ENCODE measurements around the gene CACNA1D. TPM values are rescaled to one million over a fixed set of nuclear protein-coding genes. Genes with fewer than 3 reads are reported as not detected.

CACNA1D gene
- total and polyA plus RNA-seq, 5 donors from 2014 or later, result 0.03 to 0.44 TPM; not detected in 3

- Histone ChIP-seq H3K36me3 (ENCODE audit: control insufficient read depth, insufficient read depth, low read length) (no peaks in the 10 kb centered on the region), H3K9me3 (ENCODE audit: control insufficient read depth in 2 of 2, low read length in 2 of 2) (no peaks in the 10 kb centered on the region), H3K4me3 (ENCODE audit: low read depth, low read length) (no peak overlapping the region), H3K27ac (ENCODE audit: insufficient read depth, low read length, poor library complexity, severe bottlenecking) (no peak overlapping the region), H3K4me1 (ENCODE audit: control insufficient read depth, insufficient read depth, low read length, poor library complexity, severe bottlenecking) (no peaks in the 10 kb centered on the region), H3K27me3 (ENCODE audit: control insufficient read depth, insufficient read depth, low read length) (peaks cover 2% of the 10 kb centered on the region)
- H3K9me3 Mint-ChIP-seq, result peaks cover 0 to 19% (median 9%) of the 10 kb centered on the region in 7 donors
- H3K4me1 Mint-ChIP-seq, result peaks cover 0 to 4% (median 2%) of the 10 kb centered on the region in 4 donors
- peak in 1 of 3 donors; percentile 11 for DNase-seq
- H3K36me3 Mint-ChIP-seq, result no peaks in the 10 kb centered on the region
- peaks cover 4% of the 10 kb centered on the region for H3K27me3 Mint-ChIP-seq
- no peak overlapping the region for H3K27ac Mint-ChIP-seq
- no peak for ATAC-seq (ENCODE audit: low read depth in 2 of 2)
- H3K4me3 Mint-ChIP-seq, result no peak overlapping the region
These were observed 156.0 kb downstream of the CACNA1D start for GRCh38 chr3:53650424-53650823.

GRCh38 chr3:53650928-53651661 lies 156.7 kb downstream of the CACNA1D start:
- peaks cover 0 to 4% (median 2%) of the 10 kb centered on the region in 4 donors for H3K4me1 Mint-ChIP-seq
- ATAC-seq (ENCODE audit: low read depth in 2 of 2) (no peak), DNase-seq (no peak)
- no peaks in the 10 kb centered on the region for H3K4me1 ChIP-seq (ENCODE audit: control insufficient read depth, insufficient read depth, low read length, poor library complexity, severe bottlenecking)
- no peaks in the 10 kb centered on the region for H3K36me3 Mint-ChIP-seq
- peaks cover 0 to 23% (median 11%) of the 10 kb centered on the region in 7 donors for H3K9me3 Mint-ChIP-seq
- peaks cover 4% of the 10 kb centered on the region for H3K27me3 Mint-ChIP-seq
- no peaks in the 10 kb centered on the region for H3K36me3 ChIP-seq (ENCODE audit: control insufficient read depth, insufficient read depth, low read length)
- H3K9me3 ChIP-seq (ENCODE audit: control insufficient read depth in 2 of 2, low read length in 2 of 2), result no peaks in the 10 kb centered on the region
- H3K4me3 Mint-ChIP-seq, result no peak overlapping the region
- no peak overlapping the region for H3K27ac Mint-ChIP-seq
- no peak overlapping the region for H3K27ac ChIP-seq (ENCODE audit: insufficient read depth, low read length, poor library complexity, severe bottlenecking)
- peaks cover 2% of the 10 kb centered on the region for H3K27me3 ChIP-seq (ENCODE audit: control insufficient read depth, insufficient read depth, low read length)
- no peak overlapping the region for H3K4me3 ChIP-seq (ENCODE audit: low read depth, low read length)

DNA sequence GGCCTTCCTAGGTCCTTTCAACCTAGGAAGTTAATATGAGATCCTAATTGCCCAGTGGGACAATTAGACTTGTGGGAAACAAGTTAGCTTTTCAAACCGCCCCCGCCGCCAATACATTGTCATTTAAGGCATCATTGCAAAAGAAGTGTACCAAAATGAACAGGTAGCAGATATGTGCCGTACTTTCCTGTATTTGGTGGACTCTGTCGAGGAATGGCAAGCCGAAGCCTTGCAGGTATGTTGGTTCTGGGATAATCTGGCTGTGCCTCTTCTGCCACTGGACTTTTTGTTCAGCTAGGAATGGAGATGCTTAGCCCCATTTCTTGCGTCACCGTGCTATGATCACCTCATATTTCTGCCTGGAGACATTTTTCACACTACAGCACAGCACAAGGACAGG lies 157.5 kb downstream of the CACNA1D start:
- H3K36me3 Mint-ChIP-seq, result no peaks in the 10 kb centered on the region
- no peak for DNase-seq
- H3K36me3 ChIP-seq (ENCODE audit: control insufficient read depth, insufficient read depth, low read length), result no peaks in the 10 kb centered on the region
- H3K4me3 ChIP-seq (ENCODE audit: low read depth, low read length), result no peak overlapping the region
- H3K27me3 Mint-ChIP-seq, result peaks cover 4% of the 10 kb centered on the region
- H3K27me3 ChIP-seq (ENCODE audit: control insufficient read depth, insufficient read depth, low read length), result no peaks in the 10 kb centered on the region
- H3K9me3 ChIP-seq (ENCODE audit: control insufficient read depth in 2 of 2, low read length in 2 of 2), result no peaks in the 10 kb centered on the region
- no peak overlapping the region for H3K27ac Mint-ChIP-seq
- peak overlapping the region in 1 of 4 donors; percentile 17 for H3K4me3 Mint-ChIP-seq
- no peak overlapping the region for H3K27ac ChIP-seq (ENCODE audit: insufficient read depth, low read length, poor library complexity, severe bottlenecking)
- peaks cover 0 to 4% (median 2%) of the 10 kb centered on the region in 4 donors for H3K4me1 Mint-ChIP-seq
- ATAC-seq (ENCODE audit: low read depth in 2 of 2), result no peak
- H3K4me1 ChIP-seq (ENCODE audit: control insufficient read depth, insufficient read depth, low read length, poor library complexity, severe bottlenecking), result no peaks in the 10 kb centered on the region
- peaks cover 0 to 23% (median 11%) of the 10 kb centered on the region in 7 donors for H3K9me3 Mint-ChIP-seq

GRCh38 chr3:53657651-53658050 lies 163.2 kb downstream of the CACNA1D start:
- no peaks in the 10 kb centered on the region for H3K4me1 ChIP-seq (ENCODE audit: control insufficient read depth, insufficient read depth, low read length, poor library complexity, severe bottlenecking)
- H3K4me3 ChIP-seq (ENCODE audit: low read depth, low read length), result no peak overlapping the region
- Mint-ChIP-seq H3K4me1 (no peaks in the 10 kb centered on the region), H3K9me3 (peaks cover 2 to 44% (median 16%) of the 10 kb centered on the region in 7 donors), H3K27ac (no peak overlapping the region), H3K4me3 (no peak overlapping the region), H3K36me3 (no peaks in the 10 kb centered on the region), H3K27me3 (peaks cover 8% of the 10 kb centered on the region)
- no peaks in the 10 kb centered on the region for H3K36me3 ChIP-seq (ENCODE audit: control insufficient read depth, insufficient read depth, low read length)
- H3K27ac ChIP-seq (ENCODE audit: insufficient read depth, low read length, poor library complexity, severe bottlenecking), result no peak overlapping the region
- peaks cover 5% of the 10 kb centered on the region for H3K27me3 ChIP-seq (ENCODE audit: control insufficient read depth, insufficient read depth, low read length)
- DNase-seq, result no peak
- peaks cover 10 to 26% of the 10 kb centered on the region in 2 experiments for H3K9me3 ChIP-seq (ENCODE audit: control insufficient read depth in 2 of 2, low read length in 2 of 2)
- ATAC-seq (ENCODE audit: low read depth in 2 of 2), result no peak

- Histone ChIP-seq H3K36me3 (ENCODE audit: control insufficient read depth, insufficient read depth, low read length) (no peaks in the 10 kb centered on the region), H3K27ac (ENCODE audit: insufficient read depth, low read length, poor library complexity, severe bottlenecking) (no peak overlapping the region), H3K9me3 (ENCODE audit: control insufficient read depth in 2 of 2, low read length in 2 of 2) (peaks cover 15 to 26% of the 10 kb centered on the region in 2 experiments), H3K4me3 (ENCODE audit: low read depth, low read length) (no peak overlapping the region), H3K4me1 (ENCODE audit: control insufficient read depth, insufficient read depth, low read length, poor library complexity, severe bottlenecking) (no peaks in the 10 kb centered on the region), H3K27me3 (ENCODE audit: control insufficient read depth, insufficient read depth, low read length) (peaks cover 5% of the 10 kb centered on the region)
- DNase-seq (no peak), ATAC-seq (ENCODE audit: low read depth in 2 of 2) (no peak)
- Mint-ChIP-seq H3K36me3 (no peaks in the 10 kb centered on the region), H3K27me3 (peaks cover 8% of the 10 kb centered on the region), H3K4me1 (no peaks in the 10 kb centered on the region), H3K27ac (no peak overlapping the region), H3K9me3 (peaks cover 2 to 41% (median 14%) of the 10 kb centered on the region in 7 donors), H3K4me3 (no peak overlapping the region)
These were observed 164.3 kb downstream of the CACNA1D start for GRCh38 chr3:53658613-53659193.

DNA sequence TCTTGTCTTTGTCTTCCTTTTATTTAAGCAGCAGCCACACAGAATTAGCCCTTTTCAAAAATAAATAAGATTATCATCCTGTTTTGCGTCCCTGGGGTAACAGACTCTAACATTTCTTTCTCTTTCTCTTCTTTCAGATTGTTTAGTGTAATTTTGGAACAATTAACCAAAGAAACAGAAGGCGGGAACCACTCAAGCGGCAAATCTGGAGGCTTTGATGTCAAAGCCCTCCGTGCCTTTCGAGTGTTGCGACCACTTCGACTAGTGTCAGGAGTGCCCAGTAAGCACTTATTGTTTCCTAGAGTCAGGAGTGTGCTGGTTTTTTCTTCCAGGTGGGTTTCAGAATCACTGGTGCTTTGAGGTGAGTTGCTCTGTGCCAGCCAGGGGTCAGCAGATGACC lies 165.6 kb downstream of the CACNA1D start:
- H3K27ac ChIP-seq (ENCODE audit: insufficient read depth, low read length, poor library complexity, severe bottlenecking), result no peak overlapping the region
- H3K36me3 Mint-ChIP-seq, result no peaks in the 10 kb centered on the region
- H3K27me3 Mint-ChIP-seq, result peaks cover 7% of the 10 kb centered on the region
- H3K36me3 ChIP-seq (ENCODE audit: control insufficient read depth, insufficient read depth, low read length), result no peaks in the 10 kb centered on the region
- no peaks in the 10 kb centered on the region for H3K4me1 Mint-ChIP-seq
- H3K27me3 ChIP-seq (ENCODE audit: control insufficient read depth, insufficient read depth, low read length), result peaks cover 5% of the 10 kb centered on the region
- peaks cover 15 to 26% of the 10 kb centered on the region in 2 experiments for H3K9me3 ChIP-seq (ENCODE audit: control insufficient read depth in 2 of 2, low read length in 2 of 2)
- H3K4me3 ChIP-seq (ENCODE audit: low read depth, low read length), result no peak overlapping the region
- ATAC-seq (ENCODE audit: low read depth in 2 of 2), result no peak
- peaks cover 0 to 43% (median 10%) of the 10 kb centered on the region in 7 donors for H3K9me3 Mint-ChIP-seq
- H3K4me3 Mint-ChIP-seq, result no peak overlapping the region
- no peak for DNase-seq
- H3K4me1 ChIP-seq (ENCODE audit: control insufficient read depth, insufficient read depth, low read length, poor library complexity, severe bottlenecking), result no peaks in the 10 kb centered on the region
- no peak overlapping the region for H3K27ac Mint-ChIP-seq

DNA sequence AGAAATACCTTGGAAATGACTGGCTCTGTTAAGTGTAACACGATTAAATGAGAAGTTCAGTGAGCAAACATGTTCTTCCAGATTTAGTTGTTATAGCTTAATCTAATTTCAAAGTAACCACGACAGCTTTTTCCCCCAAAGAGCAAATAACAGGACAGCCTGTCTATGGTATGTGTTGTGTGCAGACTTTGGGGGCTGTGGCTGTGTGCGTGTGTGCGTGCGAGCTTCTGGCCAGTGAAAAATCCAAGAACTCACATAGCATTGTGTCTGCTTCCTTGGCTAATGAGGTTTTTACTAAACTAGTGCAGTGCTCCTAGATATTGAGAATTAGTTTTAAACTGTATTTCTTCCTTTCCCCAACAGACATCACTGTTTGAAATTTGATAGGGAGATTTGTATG lies 167.1 kb downstream of the CACNA1D start:
- H3K4me3 Mint-ChIP-seq, result no peak overlapping the region
- DNase-seq, result no peak
- Histone ChIP-seq H3K9me3 (ENCODE audit: control insufficient read depth in 2 of 2, low read length in 2 of 2) (peaks cover 15 to 26% of the 10 kb centered on the region in 2 experiments), H3K4me1 (ENCODE audit: control insufficient read depth, insufficient read depth, low read length, poor library complexity, severe bottlenecking) (no peaks in the 10 kb centered on the region), H3K4me3 (ENCODE audit: low read depth, low read length) (no peak overlapping the region), H3K27ac (ENCODE audit: insufficient read depth, low read length, poor library complexity, severe bottlenecking) (no peak overlapping the region), H3K36me3 (ENCODE audit: control insufficient read depth, insufficient read depth, low read length) (no peaks in the 10 kb centered on the region), H3K27me3 (ENCODE audit: control insufficient read depth, insufficient read depth, low read length) (peaks cover 5% of the 10 kb centered on the region)
- no peak overlapping the region for H3K27ac Mint-ChIP-seq
- H3K27me3 Mint-ChIP-seq, result peaks cover 9% of the 10 kb centered on the region
- peaks cover 0 to 35% (median 10%) of the 10 kb centered on the region in 7 donors for H3K9me3 Mint-ChIP-seq
- no peaks in the 10 kb centered on the region for H3K36me3 Mint-ChIP-seq
- ATAC-seq (ENCODE audit: low read depth in 2 of 2), result no peak
- H3K4me1 Mint-ChIP-seq, result no peaks in the 10 kb centered on the region
